Stimulated activated CD4-positive, alpha-beta T cell treated with anti-CD3 and anti-CD28 coated beads, TNF-alpha, amount 100 ng/mL, for 1 hour (primary cell): ENCODE data around the gene MAEA.

Experiments
- DNase-seq, 3 donors: peaks; one replicate each; pipeline ENCODE4 v3.0.0-alpha.2; 2020; ENCODE audit warnings: low read depth in 3 of 3, low spot score in 1 of 3

The MAEA gene

DNA sequence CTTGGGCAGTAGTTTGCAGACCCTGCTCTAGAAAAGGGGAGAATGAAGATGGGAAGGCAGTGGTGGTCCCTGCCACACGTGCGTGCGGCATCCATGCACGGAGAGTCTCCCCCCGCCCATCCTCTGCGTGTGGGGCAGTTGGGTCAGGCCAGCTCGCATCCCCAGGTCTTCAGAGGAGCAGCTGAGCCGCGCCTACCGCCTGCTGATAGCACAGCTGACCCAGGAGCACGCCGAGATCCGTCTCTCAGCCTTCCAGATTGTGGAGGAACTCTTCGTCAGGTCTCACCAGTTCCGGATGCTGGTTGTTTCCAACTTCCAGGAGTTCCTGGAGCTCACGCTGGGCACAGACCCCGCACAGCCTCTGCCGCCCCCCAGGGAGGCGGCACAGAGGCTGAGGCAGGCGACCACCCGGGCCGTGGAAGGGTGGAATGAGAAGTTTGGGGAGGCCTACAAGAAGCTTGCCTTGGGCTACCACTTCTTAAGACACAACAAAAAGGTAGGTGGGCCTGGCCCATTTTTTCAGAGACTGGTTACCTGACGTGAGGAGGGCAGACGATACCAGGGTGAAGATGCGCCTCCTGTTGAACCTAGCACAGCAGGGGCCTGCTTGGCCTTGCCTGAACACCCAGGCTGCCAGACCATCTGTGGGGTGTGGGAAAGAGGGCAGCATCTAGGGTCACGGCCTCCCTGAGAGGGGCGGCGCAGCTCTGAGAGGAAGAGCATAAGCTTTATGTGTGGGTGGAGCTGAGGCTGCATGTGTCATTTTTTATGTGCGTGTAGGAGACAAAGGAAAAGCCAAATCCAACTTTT is 59.9 kb downstream of the MAEA start:
- no peak for DNase-seq

DNA sequence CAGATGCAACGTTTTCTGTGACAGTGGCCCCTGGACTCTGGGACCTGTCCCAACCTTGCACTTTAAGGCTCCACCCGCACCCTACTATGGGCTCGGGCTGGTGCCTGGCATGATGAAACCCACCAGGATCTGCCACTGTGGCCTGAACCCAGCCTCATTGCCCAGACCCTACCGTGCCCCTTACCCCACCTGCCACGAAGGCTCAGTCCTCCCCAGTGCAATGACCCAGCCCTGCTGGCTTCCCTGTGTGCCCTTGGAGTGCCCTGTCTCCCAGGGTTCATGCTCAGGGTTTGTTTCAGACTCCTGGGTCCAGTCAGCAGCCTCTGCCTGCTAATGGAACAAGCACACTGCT is 60.5 kb downstream of the MAEA start:
- no peak for DNase-seq

GRCh38 chr4:1351854-1352566 is 62.3 kb downstream of the MAEA start:
- peak; percentile 69 to 89 (median 78) for DNase-seq

DNA sequence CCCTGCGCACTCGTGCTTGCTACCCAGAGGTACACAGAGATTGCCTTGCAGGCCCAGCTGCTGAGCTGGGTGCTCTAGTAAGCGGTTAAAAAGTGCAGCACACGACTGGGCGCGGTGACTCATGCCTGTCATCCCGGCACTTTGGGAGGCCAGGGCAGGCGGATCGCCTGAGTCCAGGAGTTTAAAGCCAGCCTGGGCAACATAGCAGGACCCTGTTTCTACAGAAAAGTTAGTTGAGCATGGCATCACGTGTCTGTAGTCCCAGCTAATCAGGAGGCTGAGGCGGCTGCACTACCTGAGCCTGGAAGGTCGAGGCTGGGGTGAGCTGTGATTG is 62.8 kb downstream of the MAEA start:
- DNase-seq = no peak

DNA sequence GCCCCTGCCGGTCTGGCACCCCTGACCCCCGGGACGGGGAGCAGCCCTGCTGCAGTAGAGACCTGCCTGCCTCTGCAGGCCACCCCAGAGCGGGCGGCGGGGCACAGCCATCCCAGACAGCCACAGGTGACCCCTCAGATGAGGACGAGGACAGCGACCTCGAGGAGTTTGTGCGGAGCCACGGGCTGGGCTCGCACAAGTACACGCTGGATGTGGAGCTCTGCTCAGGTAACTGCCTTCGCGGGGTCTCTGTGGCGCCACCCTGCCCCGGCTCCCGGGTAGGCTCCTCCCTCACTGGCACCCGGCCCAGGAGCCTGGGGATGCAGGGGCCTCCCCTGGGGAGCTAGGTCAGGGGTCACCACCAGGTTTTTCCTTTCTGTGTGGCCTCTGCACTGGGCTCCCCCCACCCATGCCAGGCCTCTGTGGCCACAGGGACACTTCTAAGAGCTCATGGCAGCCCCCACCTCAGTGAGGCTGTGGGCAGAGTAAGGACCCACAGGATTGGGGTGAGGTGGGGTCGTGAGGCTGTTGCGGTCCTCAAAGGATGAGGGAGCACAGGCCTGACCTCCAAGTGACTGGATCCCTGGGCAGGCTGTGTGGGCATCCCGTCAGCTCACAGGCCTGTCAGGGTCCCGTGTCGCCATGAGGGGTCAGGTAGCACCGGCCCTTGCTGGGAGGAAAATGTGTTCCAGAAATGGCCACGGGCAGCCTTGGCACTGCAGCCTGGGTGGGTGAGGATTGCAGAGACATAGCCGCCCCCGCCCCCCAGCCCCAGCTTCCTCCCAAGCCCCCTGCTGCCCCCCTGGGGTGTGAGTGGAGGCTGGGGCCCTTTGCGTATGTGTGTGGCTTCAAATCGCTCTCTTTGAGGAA is 63.7 kb downstream of the MAEA start:
- DNase-seq = no peak

- DNase-seq = no peak
Measured at GRCh38 chr4:1354136-1354982, 64.7 kb downstream of the MAEA start.

DNA sequence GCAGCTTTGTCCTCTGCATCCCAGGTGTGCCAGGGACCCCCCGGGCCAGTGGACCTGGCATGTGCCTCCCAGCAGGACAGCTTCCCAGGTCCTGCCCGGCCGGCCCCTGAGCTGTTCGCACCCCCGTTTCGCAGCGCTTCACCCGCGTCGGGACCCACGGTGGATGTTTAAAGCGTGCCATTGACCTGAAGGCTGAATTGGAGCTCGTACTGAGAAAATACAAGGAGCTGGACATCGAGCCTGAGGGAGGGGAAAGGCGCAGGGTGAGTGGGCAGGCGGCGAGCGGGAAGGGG is 65.2 kb downstream of the MAEA start:
- no peak for DNase-seq

- no peak for DNase-seq
Measured at GRCh38 chr4:1355378-1355777, 65.7 kb downstream of the MAEA start.

GRCh38 chr4:1356181-1356998 is 66.7 kb downstream of the MAEA start:
- DNase-seq = peak in 2 of 3 donors; percentile 14 to 27

- DNase-seq = no peak
Measured at GRCh38 chr4:1357356-1358248, 67.9 kb downstream of the MAEA start.

GRCh38 chr4:1358421-1359143 is 68.9 kb downstream of the MAEA start:
- no peak for DNase-seq

GRCh38 chr4:1359144-1359501 is 69.4 kb downstream of the MAEA start:
- DNase-seq = no peak

GRCh38 chr4:1359976-1360375 is 70.3 kb downstream of the MAEA start:
- no peak for DNase-seq

DNA sequence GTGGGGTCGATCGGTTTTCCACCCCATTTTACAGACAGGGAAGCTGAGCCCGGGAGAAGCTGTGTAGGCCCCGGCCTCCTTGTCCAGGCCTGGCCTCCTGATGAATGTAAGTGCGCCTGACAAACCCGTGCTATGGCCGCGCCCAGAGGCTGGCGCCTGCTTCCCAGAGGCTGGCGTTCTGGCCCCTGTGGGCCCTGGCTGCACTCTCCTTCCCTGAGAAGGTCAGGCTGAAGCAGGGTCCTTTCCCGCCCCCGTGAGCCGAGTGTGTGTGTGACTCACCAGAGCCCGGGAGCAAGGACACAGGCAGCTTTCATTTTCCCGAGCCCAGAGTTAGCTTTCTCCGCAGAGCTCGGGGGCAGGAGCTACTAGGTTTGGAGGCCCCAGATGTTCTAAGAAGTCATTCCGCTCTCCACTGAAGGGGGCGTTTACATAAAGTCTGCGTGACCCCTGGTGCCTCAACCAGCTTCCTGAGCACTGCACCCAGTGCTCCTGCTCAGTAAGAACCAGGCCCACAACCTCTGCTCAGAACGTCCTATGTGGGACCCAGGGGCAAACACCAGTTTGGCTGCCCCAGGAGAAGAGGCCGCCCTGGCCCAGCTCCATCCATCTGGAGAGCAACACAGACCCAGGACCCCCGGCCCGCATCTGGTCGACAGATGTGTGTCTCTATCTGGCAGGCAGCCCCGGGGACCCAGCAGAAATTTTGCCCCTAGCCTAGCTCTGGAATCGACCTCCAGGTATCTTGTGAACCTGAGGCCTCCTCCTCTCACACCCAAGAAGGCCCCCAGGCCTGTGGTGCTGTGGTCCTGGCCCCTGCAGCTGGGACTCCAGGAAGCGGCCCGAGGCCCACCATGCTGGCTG is 71.0 kb downstream of the MAEA start:
- DNase-seq = no peak

GRCh38 chr4:1361431-1361830 is 71.7 kb downstream of the MAEA start:
- DNase-seq = no peak

GRCh38 chr4:1362046-1362445 is 72.4 kb downstream of the MAEA start:
- DNase-seq = no peak

DNA sequence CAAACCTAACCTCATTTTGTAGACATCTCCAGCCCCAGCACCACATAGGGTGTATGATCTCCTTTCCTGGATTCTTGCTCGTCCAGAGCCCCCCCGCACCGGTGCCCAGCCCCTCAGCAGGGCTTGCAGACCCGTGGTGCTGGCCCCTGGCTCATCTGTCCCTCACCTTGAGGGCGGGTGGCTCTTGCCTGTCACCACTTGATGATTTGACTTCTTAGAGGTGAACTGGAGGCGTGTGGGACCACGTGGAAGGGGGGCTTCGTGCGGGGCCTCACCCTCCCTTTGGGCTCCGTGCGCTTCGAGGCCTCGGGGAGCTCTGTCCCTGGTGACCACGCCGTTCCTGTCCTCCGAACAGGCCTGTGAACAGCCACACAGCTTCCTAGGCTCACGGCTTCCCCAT is 72.8 kb downstream of the MAEA start:
- DNase-seq = no peak

DNA sequence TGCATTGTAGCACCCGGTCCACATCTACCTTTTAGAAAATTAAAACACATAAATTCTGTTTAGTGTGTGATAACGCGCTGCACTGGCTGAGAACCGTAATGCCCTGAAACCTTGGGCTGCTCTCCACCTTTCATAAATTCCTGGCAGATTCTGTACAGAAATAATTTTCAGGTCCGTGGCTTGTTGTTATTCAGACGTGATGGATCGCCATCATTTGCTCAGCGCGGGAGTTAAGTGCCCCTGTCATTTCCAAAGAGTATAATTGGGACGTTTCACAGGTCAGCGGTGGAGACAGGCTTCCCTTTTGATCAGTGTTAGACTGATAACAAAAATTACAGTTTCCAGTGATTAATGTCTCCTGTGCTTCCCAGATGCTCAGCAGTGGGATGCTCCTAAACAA is 73.8 kb downstream of the MAEA start:
- DNase-seq = no peak
